Muscle layer of duodenum (tissue), 2 donors: ENCODE measurements around the gene PRICKLE2.

ENCODE experiments used
- H3K27ac ChIP-seq: one replicate; pipeline ENCODE4 v1.7.0; 2013; ENCODE audit warnings: mild to moderate bottlenecking, low read length
- H3K27me3 ChIP-seq: one replicate; pipeline ENCODE4 v1.7.0; 2013; ENCODE audit warnings: low read depth, mild to moderate bottlenecking, control low read depth, low read length
- H3K36me3 ChIP-seq, 2 donors: one replicate each; pipeline ENCODE4 v1.7.0; 2013; ENCODE audit warnings: low read length in 2 of 2, control low read depth in 1 of 2, mild to moderate bottlenecking in 1 of 2; ENCODE audit not compliant: insufficient read depth in 2 of 2, control insufficient read depth in 1 of 2
- H3K4me1 ChIP-seq, 2 donors: one replicate each; pipeline ENCODE4 v1.7.0; 2013; ENCODE audit warnings: low read length in 2 of 2, mild to moderate bottlenecking in 2 of 2, control low read depth in 1 of 2, moderate library complexity in 1 of 2; ENCODE audit not compliant: insufficient read depth in 2 of 2, control insufficient read depth in 1 of 2
- H3K4me3 ChIP-seq, 2 donors: one replicate each; pipeline ENCODE4 v1.7.0; 2013; ENCODE audit warnings: low read length in 2 of 2, low read depth in 1 of 2, mild to moderate bottlenecking in 1 of 2
- H3K9me3 ChIP-seq, 2 donors: one replicate each; pipeline ENCODE4 v1.7.0; 2013; ENCODE audit warnings: low read length in 2 of 2, control low read depth in 1 of 2, mild to moderate bottlenecking in 1 of 2; ENCODE audit not compliant: control insufficient read depth in 1 of 2
- donor health status: healthy.

The PRICKLE2 gene

DNA sequence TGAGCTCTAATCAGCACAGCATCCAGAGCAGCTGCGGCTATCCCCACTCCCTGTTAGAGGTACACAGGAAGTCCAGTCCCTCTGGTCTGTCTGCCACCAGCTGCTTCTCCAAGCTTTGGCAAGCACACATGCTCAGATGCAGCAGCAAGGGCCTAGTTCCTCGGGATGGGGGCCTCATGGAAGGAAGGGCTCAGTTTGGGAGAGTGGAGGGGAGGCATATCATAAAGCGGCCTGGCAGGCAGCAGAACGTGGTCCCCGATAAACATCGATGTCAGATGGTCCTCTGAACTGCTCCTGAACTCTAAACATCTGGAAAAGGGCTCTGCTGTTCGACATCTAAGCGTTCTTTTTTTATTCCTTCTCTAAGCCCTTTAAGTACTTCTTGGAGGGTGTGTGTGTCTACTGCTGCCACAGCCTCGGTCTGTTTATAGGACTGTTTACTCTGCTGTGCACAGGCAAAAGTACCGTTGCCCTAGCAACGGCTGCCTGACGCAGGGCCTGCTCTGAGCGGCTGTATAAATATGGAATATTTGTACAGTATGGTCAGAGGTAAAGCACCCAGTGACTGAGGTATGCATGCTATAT is 74.6 kb downstream of the PRICKLE2 start:
- Histone ChIP-seq H3K36me3 (peaks cover 17 to 23% of the 10 kb centered on the region in 2 donors), H3K4me3 (peak overlapping the region in 1 of 2 donors; percentile 37), H3K9me3 (no peaks in the 10 kb centered on the region), H3K4me1 (peaks cover 12 to 35% of the 10 kb centered on the region in 2 donors), H3K27ac (peak overlapping the region; percentile 88), H3K27me3 (no peaks in the 10 kb centered on the region)

DNA sequence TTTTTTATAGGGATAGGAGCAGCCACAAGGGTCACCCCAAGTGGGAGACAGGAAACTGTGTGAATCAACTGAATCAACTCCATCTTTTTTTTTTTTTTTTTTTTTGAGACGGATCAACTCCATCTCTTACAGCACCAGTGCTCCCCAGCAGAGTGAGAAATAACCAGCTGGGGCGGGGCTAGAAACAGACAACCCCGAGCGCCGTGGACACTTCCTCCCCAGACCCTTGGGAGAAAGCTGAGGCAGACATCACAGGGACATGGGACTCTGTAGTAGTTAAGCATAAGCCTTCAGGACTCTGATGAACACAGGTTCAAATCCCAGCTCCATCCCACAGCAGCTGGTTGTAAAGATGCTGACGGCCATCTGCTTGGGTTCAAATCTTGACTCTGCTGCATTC is 75.4 kb downstream of the PRICKLE2 start:
- Histone ChIP-seq H3K4me3 (no peak overlapping the region), H3K27ac (peak overlapping the region; percentile 88), H3K9me3 (no peaks in the 10 kb centered on the region), H3K27me3 (no peaks in the 10 kb centered on the region), H3K36me3 (peaks cover 14 to 23% of the 10 kb centered on the region in 2 donors), H3K4me1 (peaks cover 12 to 35% of the 10 kb centered on the region in 2 donors)

DNA sequence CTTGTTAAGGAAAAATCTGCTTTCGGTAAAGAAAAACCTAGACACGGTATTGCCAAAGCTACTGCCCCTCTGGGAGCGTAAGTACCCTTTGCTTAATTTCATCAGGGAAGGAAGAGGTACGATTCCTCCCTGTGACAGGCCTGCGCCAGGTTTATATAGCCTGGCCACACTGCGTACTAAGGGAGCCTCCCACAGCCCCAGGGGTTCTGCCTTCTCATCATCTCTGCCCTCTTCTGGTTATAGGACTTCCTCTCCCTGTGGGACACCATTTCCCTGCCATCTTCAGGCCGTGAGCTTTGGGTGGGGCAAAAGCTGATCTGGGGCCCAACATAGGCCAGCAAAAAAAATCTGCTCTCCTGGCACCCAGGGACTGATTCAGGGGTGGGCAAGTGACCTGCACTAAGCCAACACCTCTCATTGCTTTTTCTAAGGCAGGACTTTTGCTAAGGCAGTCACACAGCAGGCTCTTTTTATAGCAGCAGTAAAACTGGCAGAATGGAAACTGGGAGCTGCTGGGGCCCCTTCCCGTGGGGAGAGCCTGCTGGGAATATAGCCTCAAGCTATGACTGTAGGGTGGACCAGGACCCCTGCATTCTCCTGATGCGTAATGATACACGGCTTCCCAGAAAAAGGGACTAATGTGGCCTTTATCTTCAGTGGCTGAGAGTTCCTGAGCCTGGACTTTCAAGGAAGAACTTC is 76.2 kb downstream of the PRICKLE2 start:
- Histone ChIP-seq H3K4me1 (peaks cover 16 to 38% of the 10 kb centered on the region in 2 donors), H3K36me3 (peaks cover 14 to 29% of the 10 kb centered on the region in 2 donors), H3K27me3 (no peaks in the 10 kb centered on the region), H3K27ac (peak overlapping the region; percentile 4), H3K9me3 (no peaks in the 10 kb centered on the region), H3K4me3 (no peak overlapping the region)

- no peaks in the 10 kb centered on the region for H3K27me3 ChIP-seq
- H3K36me3 ChIP-seq: peaks cover 10 to 17% of the 10 kb centered on the region in 2 donors
- H3K27ac ChIP-seq: no peak overlapping the region
- H3K4me1 ChIP-seq: peaks cover 16 to 47% of the 10 kb centered on the region in 2 donors
- H3K4me3 ChIP-seq: no peak overlapping the region
- no peaks in the 10 kb centered on the region for H3K9me3 ChIP-seq
These were observed 78.1 kb downstream of the PRICKLE2 start for GRCh38 chr3:64147211-64147610.

DNA sequence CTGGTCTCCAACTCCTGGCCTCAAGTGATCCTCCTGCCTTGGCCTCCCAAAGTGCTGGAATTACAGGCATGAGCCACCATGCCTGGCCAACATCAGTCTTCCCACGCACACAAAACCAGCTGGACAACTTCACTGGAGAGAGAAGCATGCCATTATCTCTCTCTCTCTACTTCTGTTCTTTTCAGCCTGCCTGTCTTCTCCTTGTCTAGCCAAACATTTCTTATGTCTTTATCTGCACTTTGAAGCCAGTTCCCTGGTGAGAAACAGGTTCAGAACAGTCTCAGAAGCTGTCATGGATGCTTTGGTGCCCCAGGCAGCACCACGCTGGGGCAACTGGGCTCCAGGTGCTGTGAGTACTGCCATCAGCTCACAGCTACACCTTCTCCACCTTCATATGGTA is 79.8 kb downstream of the PRICKLE2 start:
- Histone ChIP-seq H3K27me3 (no peaks in the 10 kb centered on the region), H3K9me3 (no peaks in the 10 kb centered on the region), H3K36me3 (peaks cover 16 to 17% of the 10 kb centered on the region in 2 donors), H3K4me1 (peaks cover 9 to 44% of the 10 kb centered on the region in 2 donors), H3K27ac (no peak overlapping the region), H3K4me3 (no peak overlapping the region)

GRCh38 chr3:64144241-64144900 is 80.9 kb downstream of the PRICKLE2 start:
- peaks cover 4 to 33% of the 10 kb centered on the region in 2 donors for H3K4me1 ChIP-seq
- no peak overlapping the region for H3K4me3 ChIP-seq
- H3K36me3 ChIP-seq: peaks cover 16 to 17% of the 10 kb centered on the region in 2 donors
- no peaks in the 10 kb centered on the region for H3K27me3 ChIP-seq
- H3K9me3 ChIP-seq: no peaks in the 10 kb centered on the region
- H3K27ac ChIP-seq: peak overlapping the region; percentile 18

DNA sequence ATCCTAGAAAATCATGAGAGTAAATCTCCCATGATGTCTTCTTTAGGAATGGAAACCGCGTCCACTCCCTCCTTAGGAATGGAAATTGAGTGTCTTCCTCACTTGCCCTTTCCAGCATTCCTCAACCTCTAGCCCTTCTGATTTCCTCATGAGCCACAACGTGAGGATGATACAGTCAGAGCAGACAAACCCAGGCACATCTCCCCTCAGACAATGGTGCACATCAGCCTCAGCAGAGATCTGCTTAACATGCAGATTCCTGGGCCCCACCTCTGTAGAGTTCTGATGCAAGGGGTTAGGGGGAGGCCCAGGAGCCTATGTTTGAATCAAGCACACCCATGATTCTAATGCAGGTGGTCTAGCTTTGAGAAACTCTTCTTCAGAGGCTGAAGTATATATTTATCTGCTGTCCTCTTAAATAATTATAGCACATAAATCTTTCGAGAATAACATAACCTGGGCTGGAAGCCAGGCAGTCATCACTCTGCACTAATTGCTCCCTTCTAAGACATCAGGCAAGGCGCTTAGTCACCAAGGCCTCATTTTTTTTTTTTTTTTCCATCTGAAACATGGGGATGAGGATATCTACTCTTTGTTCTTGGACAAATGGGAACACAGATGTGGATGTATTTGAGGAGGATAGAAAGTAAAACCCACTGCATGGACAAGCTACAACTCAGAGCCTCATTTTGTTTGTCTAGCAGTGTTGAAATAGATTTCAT is 81.7 kb downstream of the PRICKLE2 start:
- Histone ChIP-seq H3K4me1 (peaks cover 4 to 29% of the 10 kb centered on the region in 2 donors), H3K27ac (no peak overlapping the region), H3K4me3 (no peak overlapping the region), H3K36me3 (peaks cover 16 to 17% of the 10 kb centered on the region in 2 donors), H3K9me3 (no peaks in the 10 kb centered on the region), H3K27me3 (no peaks in the 10 kb centered on the region)

- Histone ChIP-seq H3K27me3 (no peaks in the 10 kb centered on the region), H3K4me3 (no peak overlapping the region), H3K27ac (no peak overlapping the region), H3K4me1 (peaks cover 4 to 44% of the 10 kb centered on the region in 2 donors), H3K9me3 (no peaks in the 10 kb centered on the region), H3K36me3 (peaks cover 5 to 7% of the 10 kb centered on the region in 2 donors)
These were observed 83.8 kb downstream of the PRICKLE2 start for GRCh38 chr3:64141476-64141875.

DNA sequence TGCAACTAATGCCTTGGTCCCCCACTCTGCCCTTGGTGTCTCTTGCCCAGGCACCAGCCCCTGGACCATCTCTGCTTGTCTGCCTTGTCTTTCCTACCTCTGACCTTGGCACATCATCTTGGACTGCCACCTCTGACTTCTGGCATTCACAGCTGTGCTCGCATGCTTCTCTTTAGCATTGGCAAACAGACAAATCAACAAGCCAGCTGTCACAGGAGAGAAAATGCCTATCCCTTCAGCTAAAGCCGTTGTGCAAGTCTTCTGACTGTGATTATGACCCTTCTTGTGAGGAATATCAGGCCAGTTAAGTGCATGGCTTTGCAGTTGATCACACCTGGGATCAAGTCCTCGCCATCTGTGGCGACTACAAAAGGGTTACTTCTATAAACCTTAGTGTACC is 84.6 kb downstream of the PRICKLE2 start:
- Histone ChIP-seq H3K4me1 (peaks cover 4 to 44% of the 10 kb centered on the region in 2 donors), H3K4me3 (no peak overlapping the region), H3K9me3 (no peaks in the 10 kb centered on the region), H3K36me3 (peaks cover 5 to 7% of the 10 kb centered on the region in 2 donors), H3K27me3 (no peaks in the 10 kb centered on the region), H3K27ac (no peak overlapping the region)

DNA sequence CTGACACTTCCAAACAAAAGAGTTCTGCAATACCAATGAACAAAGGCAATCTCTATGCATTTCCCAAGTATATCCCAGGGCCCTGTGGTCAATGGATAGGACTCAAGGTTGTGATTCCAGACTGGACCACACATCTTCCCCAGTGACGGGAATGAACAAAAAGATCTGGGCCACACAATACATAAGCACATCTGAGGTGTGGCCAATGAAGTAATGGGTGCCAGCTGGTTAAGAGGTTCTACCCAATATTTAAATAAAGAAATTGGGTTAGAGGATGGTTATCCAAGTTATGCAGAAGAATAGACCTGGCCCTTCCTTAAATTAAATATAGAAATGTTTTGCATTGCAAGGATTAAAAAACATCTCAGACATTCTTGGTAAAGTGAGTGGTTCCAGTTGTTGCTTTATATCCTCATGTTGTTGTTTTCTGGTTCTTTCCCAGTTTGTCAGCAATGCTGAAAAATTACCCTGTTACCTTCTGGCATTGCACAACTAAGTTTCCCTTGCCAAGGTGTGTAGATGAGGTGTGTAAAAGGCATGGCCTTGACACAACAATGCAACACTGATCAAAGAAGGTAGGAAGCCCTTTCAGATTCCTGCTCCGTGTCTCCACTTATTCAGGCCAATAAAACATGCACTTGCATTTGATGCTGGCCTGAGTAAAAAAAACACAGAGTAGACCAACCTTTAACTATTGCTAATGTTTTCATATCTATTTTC is 86.5 kb downstream of the PRICKLE2 start:
- H3K27ac ChIP-seq: no peak overlapping the region
- H3K36me3 ChIP-seq: peaks cover 0 to 7% of the 10 kb centered on the region in 2 donors

More for the DNA sequence above, 86.5 kb downstream of the PRICKLE2 start:
- H3K9me3 ChIP-seq: no peaks in the 10 kb centered on the region
- H3K4me1 ChIP-seq: peaks cover 0 to 49% of the 10 kb centered on the region in 2 donors
- no peaks in the 10 kb centered on the region for H3K27me3 ChIP-seq
- no peak overlapping the region for H3K4me3 ChIP-seq
